GM12872 (cell line): ENCODE results near the gene LPIN1.

ENCODE experiments used
- TF ChIP-seq, protein P1 (sequence below): IDR thresholded peaks from 3 replicates; pipeline ENCODE4 v1.5.1; 2011; ENCODE audit warnings: low read depth, mild to moderate bottlenecking, low read length, moderate library complexity; ENCODE audit not compliant: insufficient read depth

LPIN1 gene

DNA sequence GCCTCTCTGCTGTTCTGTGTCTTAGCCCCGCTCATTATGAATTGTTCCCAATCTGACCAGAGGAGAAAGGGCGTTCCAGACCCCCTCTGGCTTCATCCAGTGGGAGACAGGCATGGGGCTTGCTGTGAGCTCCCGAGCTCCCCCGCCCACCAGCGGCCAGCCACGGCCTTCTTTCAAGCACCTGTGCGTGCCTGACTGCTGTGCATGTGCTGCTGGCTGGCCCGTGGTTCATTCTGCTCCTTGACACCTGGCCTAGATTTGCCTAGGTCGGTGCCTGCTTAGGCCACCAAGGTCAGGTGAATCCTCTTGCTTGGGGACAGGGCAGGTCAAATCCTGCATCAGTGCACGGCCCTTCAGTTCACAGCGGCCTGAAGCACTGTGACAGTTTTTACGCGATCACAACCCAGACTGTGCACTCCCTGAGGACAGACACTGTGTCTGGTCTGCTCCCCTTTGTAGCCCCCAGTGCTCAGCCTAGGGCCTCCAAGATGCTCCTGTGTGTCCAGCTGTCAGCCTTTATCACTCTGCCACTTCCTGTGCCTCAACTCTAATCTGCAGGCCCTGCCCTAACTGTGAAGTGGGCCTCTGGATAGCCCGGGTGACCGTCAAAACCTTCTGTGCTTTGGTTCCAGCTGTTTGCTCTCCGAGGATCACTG, 3.6 kb upstream of the LPIN1 start:
- TF ChIP-seq, protein P1, sequence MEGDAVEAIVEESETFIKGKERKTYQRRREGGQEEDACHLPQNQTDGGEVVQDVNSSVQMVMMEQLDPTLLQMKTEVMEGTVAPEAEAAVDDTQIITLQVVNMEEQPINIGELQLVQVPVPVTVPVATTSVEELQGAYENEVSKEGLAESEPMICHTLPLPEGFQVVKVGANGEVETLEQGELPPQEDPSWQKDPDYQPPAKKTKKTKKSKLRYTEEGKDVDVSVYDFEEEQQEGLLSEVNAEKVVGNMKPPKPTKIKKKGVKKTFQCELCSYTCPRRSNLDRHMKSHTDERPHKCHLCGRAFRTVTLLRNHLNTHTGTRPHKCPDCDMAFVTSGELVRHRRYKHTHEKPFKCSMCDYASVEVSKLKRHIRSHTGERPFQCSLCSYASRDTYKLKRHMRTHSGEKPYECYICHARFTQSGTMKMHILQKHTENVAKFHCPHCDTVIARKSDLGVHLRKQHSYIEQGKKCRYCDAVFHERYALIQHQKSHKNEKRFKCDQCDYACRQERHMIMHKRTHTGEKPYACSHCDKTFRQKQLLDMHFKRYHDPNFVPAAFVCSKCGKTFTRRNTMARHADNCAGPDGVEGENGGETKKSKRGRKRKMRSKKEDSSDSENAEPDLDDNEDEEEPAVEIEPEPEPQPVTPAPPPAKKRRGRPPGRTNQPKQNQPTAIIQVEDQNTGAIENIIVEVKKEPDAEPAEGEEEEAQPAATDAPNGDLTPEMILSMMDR, result no peak

DNA sequence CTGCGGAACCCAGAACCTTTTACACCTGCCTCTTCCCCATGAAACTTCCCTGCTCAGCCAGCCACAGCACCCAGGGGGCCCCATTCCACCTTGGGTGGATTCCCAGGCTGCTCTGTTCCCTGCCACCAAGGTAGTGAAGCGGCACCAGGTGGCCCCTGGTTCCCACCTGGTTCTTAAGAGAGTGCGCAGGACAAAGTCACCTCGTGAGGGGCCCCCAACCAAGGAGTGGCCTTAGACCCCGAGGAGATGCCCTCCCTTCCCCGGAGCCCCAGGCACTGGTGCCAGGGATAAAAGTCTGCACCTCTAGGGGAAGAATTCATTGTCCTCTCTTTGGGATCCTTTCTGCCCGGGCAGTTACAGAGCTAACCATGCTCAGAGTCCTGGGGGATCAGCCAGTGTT, 3.1 kb upstream of the LPIN1 start:
- TF ChIP-seq, protein P1, result no peak

DNA sequence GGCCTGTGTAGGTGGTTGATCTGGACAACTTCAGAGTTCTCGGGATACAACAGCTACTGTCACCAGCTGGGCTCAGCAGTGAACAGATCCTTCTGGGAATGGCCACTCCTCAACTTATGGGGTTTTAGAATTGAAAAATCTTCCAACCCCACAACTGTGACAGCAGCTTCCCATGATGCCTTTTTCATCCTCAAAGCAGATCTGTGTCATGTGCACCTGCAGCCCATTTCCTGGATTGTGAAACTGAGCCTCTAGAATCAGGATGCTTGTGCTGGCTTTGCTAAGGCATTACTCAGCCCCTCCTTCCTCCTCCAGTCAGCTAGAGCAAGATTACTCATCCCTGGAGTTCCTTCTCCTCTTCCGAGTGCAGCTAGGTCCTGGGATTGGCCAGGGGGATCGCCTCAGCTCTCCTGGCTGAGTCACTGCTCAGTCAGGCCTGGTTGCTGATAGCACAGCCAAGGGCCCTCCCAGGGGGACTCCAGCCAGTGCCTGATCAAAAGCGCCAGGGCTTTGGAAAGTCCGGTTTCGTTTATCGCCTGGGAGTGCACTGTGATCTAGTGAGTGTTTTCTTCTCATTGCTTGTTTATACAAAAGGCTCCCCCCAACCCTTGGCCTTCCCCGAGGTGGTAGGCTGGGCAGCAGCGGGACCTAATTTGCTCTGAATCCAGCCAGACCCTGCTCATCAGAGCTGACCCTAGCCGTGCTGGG, 2.4 kb upstream of the LPIN1 start:
- TF ChIP-seq, protein P1, result no peak

DNA sequence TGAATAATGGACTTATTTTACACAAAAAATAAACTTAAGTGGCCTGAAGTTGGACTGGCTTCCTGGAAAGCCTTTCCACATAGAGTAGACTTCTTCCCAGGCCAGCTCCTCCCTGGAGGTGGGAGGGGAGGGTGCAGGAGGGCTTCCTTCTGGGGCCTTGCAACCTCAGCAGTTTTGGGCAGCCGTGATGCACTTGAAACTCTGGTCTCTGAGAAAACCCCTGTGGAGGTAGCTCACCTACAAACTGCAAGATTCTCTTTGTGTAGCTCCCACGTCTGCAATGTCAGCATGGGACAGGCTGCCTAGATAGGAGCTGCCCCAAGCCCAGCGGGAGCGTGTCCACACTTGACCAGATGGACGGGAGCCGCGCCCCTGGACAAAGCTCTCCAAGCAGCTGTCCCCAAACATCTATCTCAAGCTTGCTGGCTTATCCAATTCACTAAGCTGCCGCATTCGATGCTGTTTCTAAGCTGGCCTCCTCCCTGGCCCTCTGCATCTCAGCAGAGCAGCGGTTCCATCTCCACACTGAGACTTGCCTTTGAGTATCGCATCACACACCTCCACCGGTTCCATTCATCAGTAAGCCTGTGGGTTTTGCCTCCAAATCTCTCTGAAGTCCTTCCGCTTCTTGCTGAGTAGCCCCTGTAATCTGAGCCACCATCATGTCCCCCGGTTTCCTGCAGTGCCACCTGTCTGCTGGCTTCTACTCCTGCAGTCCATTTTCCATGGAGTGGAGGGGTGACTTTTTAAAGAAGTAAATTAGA, 1.6 kb upstream of the LPIN1 start:
- TF ChIP-seq, protein P1, result peak; percentile 31; the same call in 1 of the 3 replicates

DNA sequence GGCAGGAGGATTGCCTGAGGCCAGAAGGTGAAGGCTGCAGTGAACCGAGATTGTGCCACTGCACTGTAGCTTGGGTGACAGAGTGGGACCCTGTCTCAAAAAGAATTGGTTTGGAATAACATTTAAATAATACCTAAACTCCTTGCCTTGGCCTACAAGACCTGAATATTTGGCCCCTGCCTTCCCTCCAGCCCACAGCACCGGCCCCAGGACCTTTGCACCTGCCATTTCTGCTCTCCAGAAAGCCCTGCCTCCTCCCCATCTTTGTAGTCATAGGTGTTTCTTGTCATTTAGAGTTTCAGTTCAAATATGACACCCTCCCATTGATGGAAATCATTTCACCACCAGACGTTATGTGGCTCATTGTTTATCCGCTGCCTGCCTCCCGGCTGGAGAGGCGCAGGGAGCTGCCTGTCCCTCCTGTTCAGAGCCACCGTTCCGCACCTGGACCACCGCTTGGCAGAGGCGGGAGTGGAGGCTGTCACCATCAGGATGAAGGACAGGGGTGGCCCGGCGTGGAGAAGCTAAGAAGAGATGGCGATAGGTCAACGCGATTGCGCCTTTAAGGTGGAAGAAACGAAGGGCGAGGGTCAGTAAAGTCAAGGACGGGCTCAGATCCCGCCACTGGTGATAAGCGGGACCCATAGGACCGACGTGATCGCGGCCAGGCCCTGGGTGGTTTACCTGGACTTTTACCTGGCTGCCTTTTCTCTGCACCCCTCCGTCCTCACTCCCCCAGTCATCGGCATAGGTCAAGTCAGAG, 638 bp upstream of the LPIN1 start:
- TF ChIP-seq, protein P1, result no peak

DNA sequence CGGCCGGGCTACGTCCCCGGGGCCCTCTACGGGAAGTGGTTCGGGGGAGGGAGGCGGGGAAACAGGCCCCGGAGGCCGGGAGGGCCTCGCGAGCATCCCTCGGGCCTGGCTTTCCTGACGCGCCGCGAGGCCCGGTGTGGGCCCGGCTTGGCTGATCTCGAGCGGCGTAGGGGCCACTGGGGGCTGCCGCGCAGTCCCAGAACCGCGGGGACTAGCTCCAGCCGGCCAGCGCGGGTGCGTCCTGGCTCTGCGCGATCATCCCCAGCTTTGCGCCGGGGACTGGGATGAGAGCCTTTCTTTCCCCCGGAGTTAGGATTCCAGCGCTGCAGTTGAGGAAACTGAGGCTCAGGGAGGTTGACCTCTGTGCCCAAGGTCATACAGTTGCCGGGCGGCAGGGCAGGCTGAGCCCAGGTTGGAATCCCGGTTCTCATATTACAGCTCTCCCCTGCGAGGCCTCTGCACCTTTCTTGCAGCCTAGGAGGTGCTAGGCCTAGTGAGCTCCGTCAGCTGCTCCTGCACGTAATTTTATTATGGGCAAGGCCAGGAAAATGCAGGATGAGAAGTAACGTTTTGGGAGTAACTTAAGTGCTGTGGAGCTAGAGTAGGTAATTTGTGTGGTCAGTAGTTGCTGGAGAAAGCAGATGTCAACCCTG, 501 bp downstream of the LPIN1 start:
- TF ChIP-seq, protein P1, result no peak
